Thoracic aorta (tissue), 2 donors: ENCODE data around the gene AKAP10. TPM values are rescaled to one million over a fixed set of nuclear protein-coding genes. Genes with fewer than 3 reads are reported as not detected.
"Not testable (repeated sequence)": the region's sequence is repeated elsewhere in the genome, so short reads cannot be mapped to it uniquely, and the experiment has no call there.

Source experiments
- ATAC-seq: fragments of 150-250 bp; one replicate; pipeline ENCODE4 v1.8.0; 2017; ENCODE audit warnings: low read depth; ENCODE audit not compliant: insufficient number of reproducible peaks, low FRiP score
- DNase-seq: peaks from one replicate; pipeline ENCODE4 v3.0.0-alpha.2; 2020; ENCODE audit warnings: low spot score
- H3K27ac ChIP-seq, 2 donors: fragments of 200-600 bp; sonication (generic); 1 replicate in 1 of 2; 2 replicates in 1 of 2; pipeline ENCODE4 v1.5.1; 2016; ENCODE audit warnings: mild to moderate bottlenecking in 2 of 2, moderate library complexity in 2 of 2
- H3K27me3 ChIP-seq: fragments of 200-600 bp; sonication (generic); replicated peaks from 2 replicates; pipeline ENCODE4 v1.6.0; 2016; ENCODE audit warnings: mild to moderate bottlenecking; ENCODE audit not compliant: insufficient read depth
- H3K36me3 ChIP-seq: fragments of 200-600 bp; sonication (generic); one replicate; pipeline ENCODE4 v1.5.1; 2016
- H3K4me1 ChIP-seq, 2 donors: fragments of 200-600 bp; sonication (generic); 1 replicate in 1 of 2; 2 replicates in 1 of 2; pipeline versions ENCODE4 v1.5.1 to v1.6.0; 2016; ENCODE audit warnings: low read depth in 2 of 2, mild to moderate bottlenecking in 1 of 2; ENCODE audit not compliant: control insufficient read depth in 1 of 2
- H3K4me3 ChIP-seq: fragments of 200-600 bp; sonication (generic); 2 replicates; pipeline ENCODE4 v1.5.1; 2016; ENCODE audit warnings: mild to moderate bottlenecking
- H3K9me3 ChIP-seq: fragments of 200-600 bp; sonication (generic); 2 replicates; pipeline ENCODE4 v1.5.1; 2016
- CTCF ChIP-seq: fragments of 200-600 bp; sonication (generic); IDR thresholded peaks from one replicate; pipeline ENCODE4 v1.5.1; 2019; ENCODE audit warnings: antibody characterized with exemption
- total RNA-seq, 2 donors: library from RNA; depleted of rRNA; stranded (reverse); fragments of >200 nt; gene quantifications; one replicate each; pipeline versions ENCODE4 v1.1.0 to v1.2.3, GENCODE V29; 2016

AKAP10 gene
- total RNA-seq, 2 donors from 2014 or later: 29.6 to 48.5 TPM

DNA sequence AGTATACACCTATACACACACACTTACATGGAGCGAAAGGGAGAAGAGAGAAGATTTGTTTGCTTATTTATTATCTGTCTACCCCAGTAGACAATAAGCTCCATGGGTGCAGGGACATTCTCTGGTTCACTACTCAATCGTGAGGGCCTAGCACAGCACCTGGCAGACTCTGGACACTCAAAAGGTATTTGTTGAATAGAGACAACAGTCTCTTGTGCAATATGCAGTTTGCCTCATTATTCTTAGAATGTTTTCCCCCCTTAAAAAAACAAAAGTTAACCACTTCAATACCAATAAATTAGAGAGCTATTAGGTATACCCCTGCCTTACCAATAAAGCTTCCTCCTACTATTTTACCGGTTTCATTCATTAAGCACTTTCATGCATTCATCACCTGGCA is 2.0 kb downstream of the AKAP10 start:
- H3K4me1 ChIP-seq: peaks cover 15 to 33% of the 10 kb centered on the region in 2 donors
- no peak overlapping the region for H3K4me3 ChIP-seq
- TF ChIP-seq CTCF: no peak

DNA sequence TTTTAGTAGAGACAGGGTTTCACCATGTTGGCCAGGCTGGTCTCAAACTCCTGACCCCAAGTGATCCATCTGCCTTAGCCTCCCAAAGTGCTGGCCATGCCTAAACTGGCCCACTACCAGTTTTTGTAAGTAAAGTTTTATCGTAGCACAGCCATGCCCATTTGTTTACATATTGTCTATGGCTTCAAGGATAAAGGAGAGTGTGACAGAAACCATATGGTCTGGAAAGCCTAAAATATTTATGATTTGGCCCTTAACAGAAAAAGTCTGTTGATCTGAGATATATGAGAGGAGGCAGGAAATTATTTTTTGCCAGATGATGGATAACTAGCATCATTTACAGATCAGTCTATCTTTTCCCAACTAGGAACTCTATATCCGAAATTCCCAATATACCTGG is 4.5 kb downstream of the AKAP10 start:
- ATAC-seq (no peak), DNase-seq (no peak)
- no peaks in the 10 kb centered on the region for H3K27me3 ChIP-seq
- no peaks in the 10 kb centered on the region for H3K36me3 ChIP-seq
- no peak overlapping the region for H3K27ac ChIP-seq
- H3K9me3 ChIP-seq: no peaks in the 10 kb centered on the region
- no peak overlapping the region for H3K4me3 ChIP-seq
- no peak for TF ChIP-seq CTCF
- peaks cover 8 to 26% of the 10 kb centered on the region in 2 donors for H3K4me1 ChIP-seq

More for the DNA sequence above, 2.0 kb downstream of the AKAP10 start:
- H3K27ac ChIP-seq: no peak overlapping the region
- DNase-seq (no peak), ATAC-seq (no peak)
- H3K27me3 ChIP-seq: no peaks in the 10 kb centered on the region
- no peaks in the 10 kb centered on the region for H3K9me3 ChIP-seq
- no peaks in the 10 kb centered on the region for H3K36me3 ChIP-seq

DNA sequence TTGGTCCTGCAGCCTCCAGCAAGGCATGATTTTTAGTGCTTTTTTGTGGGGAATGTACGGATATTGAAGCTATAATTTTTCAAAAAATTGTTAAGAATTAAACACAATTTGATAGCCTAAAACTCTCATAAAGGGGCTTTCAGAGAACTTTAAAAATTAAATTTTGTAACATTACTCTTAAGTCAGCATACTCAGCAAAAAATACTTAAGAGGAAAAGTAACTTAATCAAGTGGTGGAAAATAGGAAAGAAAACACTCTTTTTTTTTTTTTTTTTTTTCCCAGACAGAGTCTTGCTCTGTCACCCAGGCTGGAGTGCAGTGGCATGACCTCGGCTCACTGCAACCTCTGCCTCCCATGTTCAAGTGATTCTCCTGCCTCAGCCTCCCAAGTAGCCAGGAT is 14.7 kb downstream of the AKAP10 start:
- H3K27me3 ChIP-seq, H3K4me3 ChIP-seq, H3K27ac ChIP-seq, H3K4me1 ChIP-seq, H3K9me3 ChIP-seq, DNase-seq, ATAC-seq: not testable (repeated sequence)
- peaks cover 22% of the 10 kb centered on the region for H3K36me3 ChIP-seq

- H3K27me3 ChIP-seq: no peaks in the 10 kb centered on the region
- no peak for ATAC-seq
- peaks cover 18% of the 10 kb centered on the region for H3K36me3 ChIP-seq
- TF ChIP-seq CTCF: no peak
- no peaks in the 10 kb centered on the region for H3K9me3 ChIP-seq
- peaks cover 13 to 16% of the 10 kb centered on the region in 2 donors for H3K4me1 ChIP-seq
- peak overlapping the region; percentile 5 to 31 for H3K27ac ChIP-seq
- no peak for DNase-seq
- H3K4me3 ChIP-seq: no peak overlapping the region
Observed at GRCh38 chr17:19958023-19958422, 19.6 kb downstream of the AKAP10 start.

DNA sequence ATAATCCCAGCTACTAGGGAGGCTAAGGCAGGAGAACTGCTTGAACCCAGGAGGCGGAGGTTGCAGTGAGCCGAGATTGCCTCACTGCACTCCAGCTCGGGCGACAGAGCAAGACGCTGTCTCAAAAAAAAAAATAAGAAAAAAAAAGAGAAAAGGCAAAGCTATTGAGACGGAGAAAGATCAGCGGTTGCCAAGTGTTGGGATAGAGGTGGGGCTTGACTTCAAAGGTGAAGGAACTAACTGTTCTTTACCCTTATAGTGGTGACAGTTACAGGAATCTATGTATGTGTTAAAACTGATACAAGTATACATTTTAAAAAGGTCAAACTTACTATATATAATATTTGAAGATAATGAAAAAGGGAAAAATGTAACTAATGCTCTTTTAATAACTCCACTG is 22.5 kb downstream of the AKAP10 start:
- Histone ChIP-seq H3K27me3 (no peaks in the 10 kb centered on the region), H3K4me1 (peaks cover 13 to 16% of the 10 kb centered on the region in 2 donors), H3K36me3 (peaks cover 11% of the 10 kb centered on the region), H3K9me3 (no peaks in the 10 kb centered on the region), H3K27ac (no peak overlapping the region), H3K4me3 (no peak overlapping the region)
- DNase-seq: no peak
- no peak for TF ChIP-seq CTCF
- ATAC-seq: no peak

- peaks cover 10 to 18% of the 10 kb centered on the region in 2 donors for H3K4me1 ChIP-seq
- H3K4me3 ChIP-seq, H3K27me3 ChIP-seq, H3K27ac ChIP-seq, ATAC-seq, H3K36me3 ChIP-seq, DNase-seq, H3K9me3 ChIP-seq: not testable (repeated sequence)
Observed at GRCh38 chr17:19951411-19951810, 26.2 kb downstream of the AKAP10 start.

DNA sequence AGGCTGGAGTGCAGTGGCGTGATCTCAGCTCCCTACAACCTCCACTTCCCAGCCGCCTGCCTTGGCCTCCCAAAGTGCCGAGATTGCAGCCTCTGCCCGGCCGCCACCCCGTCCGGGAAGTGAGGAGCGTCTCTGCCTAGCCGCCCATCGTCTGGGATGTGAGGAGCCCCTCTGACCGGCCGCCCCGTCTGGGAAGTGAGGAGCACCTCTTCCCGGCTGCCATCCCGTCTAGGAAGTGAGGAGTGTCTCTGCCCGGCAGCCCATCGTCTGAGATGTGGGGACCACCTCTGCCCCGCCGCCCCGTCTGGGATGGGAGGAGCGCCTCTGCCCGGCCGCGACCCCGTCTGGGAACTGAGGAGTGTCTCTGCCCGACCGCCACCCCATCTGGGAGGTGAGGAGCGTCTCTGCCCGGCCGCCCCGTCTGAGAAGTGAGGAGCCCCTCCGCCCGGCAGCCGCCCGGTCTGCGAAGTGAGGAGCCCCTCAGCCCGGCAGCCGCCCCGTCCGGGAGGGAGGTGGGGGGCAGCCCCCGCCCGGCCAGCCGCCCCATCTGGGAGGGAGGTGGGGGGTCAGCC is 26.9 kb downstream of the AKAP10 start:
- not testable (repeated sequence) for H3K36me3 ChIP-seq, H3K9me3 ChIP-seq, DNase-seq, ATAC-seq, H3K27ac ChIP-seq, H3K4me3 ChIP-seq, H3K27me3 ChIP-seq
- H3K4me1 ChIP-seq: peaks cover 3 to 12% of the 10 kb centered on the region in 2 donors
